ENCODE data around the gene SPINK1. TPM values are rescaled to one million over a fixed set of nuclear protein-coding genes. Genes with fewer than 3 reads are reported as not detected.
"Not testable (repeated sequence)": the region's sequence is repeated elsewhere in the genome, so short reads cannot be mapped to it uniquely, and the experiment has no call there.

Gene SPINK1, protein sequence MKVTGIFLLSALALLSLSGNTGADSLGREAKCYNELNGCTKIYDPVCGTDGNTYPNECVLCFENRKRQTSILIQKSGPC
- not detected in 2 replicates for total RNA-seq (2014; rRNA removed; shearing (Covaris generic))

DNA sequence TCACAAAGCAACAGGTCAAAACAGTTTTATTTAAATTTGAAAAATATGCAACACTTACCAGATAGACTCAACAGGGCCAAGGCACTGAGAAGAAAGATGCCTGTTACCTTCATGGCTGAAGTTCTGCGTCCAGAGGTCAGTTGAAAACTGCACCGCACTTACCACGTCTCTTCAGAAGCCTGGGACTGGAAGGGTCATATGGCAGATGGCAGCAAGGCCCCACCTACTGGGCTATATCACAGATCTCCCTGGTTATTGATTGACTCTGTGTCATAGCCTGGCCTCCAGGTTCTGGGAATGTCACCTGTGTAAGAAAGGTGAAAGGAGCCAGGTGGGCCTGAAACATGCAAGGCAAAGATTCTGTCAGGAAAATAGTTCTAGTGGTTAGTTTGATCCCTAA lies at the start of gene SPINK1:
Gene SPINK1, minus strand, starts transcription at position 207 of the 400 bp plus-strand sequence. Its CDS starts 94 bp downstream, at position 113.
- no peak for DNase-seq (ENCODE audit: low spot score)

DNA sequence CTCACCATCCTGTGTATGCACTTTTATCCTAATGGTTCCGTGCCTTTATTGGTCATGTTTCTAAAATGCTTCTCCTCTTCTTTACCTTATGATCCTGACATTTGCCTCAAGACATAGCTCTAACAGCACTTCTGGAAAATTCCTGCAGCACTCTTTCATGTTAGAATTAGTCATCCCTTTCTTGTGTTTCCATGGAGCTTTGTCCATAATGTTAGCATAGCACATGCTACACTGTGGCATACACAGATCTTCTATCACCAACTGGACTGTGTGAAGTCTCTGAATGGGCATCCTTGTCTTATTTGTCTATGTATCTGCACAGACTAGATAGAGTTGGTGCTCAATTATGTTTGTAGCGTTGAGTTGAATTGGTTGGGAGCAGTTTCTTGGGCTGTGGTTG lies 49.0 kb upstream of the SPINK1 start:
- no peak for DNase-seq (ENCODE audit: low spot score)

DNA sequence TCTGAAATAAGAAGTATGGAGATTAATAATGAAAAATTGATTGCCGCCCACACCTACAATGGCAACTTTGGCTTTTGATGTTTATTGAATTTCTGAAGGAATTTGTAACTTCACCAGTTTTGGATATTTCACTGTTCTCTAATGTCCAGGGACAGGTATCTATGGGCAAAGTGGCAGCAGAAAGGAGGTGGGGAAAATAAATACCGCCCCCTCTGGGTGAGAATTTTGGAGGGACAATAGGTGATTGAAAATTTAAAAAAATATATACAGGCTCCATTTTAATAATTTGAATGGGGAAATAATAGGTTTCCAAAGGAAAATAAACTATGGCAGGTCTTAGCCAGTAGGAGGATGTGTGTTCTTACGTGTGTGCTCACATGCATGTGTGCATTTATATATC lies 48.3 kb upstream of the SPINK1 start:
- no peak for DNase-seq (ENCODE audit: low spot score)

DNA sequence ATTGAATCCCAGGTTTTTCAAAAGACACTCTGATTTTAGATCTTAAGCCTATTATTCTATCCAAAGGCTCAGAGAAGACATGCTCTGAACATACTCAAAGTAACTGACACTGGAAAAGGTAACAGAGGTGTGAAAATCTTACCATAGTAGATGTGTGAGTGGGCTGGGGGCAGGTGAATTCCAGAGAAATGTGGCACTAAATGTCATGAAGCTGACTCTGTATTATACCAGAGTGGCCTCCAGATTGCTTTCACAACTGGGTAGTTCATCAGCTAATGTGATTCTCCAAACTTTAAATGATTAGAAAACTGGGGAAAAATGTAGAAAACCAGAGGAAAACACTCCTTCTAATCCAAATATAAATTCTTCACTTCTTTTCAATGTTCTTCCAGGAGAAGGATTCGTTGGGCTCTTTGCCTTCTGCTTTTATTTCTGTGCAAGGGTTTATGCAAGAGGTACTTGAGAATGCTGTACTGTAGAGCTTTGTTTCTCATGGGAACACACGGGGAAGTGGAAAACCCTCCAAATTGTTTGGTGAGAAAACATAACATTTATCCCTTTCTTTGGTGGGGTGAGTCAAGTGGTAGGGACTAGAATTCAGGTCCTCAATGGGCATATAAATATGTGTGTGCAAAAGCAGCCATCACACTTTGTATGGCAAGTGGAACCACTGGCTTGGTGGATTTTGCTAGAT lies 46.7 kb upstream of the SPINK1 start, which contains the start of gene SCGB3A2:
Gene SCGB3A2, plus strand, starts transcription at position 646 of the 694 bp plus-strand sequence. CDS start 93 bp downstream, outside the sequence.
- DNase-seq (ENCODE audit: low spot score), result no peak

DNA sequence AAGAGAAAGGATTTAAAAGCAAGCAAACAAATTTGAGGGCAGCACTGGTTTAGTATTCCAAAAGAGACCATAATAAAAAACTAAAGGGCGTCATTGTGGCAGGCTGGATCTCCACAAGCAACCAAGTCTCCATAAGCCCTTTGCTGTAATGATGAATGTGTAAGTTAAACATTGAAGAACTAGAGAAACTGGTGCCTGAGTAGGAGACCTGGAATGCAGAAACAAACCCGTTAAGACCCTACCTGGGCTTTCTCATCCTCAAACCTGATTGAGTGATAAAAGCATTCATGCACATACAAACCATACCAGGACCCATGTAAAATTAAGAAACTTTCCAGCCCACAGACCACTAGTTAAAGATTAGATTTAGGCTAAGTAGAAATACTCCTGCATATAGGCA lies 45.2 kb upstream of the SPINK1 start:
- DNase-seq (ENCODE audit: low spot score), result no peak

DNA sequence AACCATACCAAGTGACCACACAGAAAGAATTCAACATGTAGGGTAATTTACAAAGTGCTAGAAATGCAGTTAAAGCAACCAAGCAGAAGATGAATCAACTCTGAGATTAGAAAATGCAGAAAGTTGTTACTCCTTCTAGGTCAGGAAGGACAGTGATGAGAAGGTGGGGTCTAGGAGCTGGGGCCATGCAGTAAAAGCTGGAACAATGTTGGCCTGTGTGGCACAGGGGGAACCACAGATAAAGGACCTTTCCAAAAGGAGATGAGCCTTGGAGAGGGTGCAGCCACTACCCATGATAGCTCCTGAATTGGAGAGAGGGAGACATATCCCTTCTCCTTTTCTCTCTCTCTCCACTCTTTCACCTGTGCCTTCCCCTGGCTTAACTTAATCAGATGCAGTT lies 44.7 kb upstream of the SPINK1 start:
- DNase-seq (ENCODE audit: low spot score), result no peak

DNA sequence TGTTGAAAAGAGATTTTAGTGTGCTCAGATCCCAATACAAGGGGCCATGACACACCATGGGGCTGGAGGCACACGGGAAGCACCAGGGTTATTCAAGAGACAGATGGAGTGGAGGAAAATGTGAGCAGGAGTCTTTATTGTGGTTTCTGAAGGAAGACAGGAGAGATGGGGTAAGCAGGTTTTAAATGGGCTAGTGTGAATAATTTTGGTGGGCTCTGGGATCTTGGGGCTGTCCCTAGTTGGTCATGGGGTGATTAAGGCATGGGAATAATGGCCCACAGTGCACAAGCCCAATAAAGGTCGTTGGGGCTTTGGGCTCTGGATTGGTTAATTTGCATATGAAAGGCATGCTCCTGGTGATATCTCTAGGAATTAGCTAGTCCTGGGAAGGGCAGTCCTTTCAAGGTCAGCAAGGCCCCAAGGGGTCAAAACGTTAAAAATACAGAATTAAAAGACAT lies 43.5 kb upstream of the SPINK1 start:
- DNase-seq (ENCODE audit: low spot score), result no peak

DNA sequence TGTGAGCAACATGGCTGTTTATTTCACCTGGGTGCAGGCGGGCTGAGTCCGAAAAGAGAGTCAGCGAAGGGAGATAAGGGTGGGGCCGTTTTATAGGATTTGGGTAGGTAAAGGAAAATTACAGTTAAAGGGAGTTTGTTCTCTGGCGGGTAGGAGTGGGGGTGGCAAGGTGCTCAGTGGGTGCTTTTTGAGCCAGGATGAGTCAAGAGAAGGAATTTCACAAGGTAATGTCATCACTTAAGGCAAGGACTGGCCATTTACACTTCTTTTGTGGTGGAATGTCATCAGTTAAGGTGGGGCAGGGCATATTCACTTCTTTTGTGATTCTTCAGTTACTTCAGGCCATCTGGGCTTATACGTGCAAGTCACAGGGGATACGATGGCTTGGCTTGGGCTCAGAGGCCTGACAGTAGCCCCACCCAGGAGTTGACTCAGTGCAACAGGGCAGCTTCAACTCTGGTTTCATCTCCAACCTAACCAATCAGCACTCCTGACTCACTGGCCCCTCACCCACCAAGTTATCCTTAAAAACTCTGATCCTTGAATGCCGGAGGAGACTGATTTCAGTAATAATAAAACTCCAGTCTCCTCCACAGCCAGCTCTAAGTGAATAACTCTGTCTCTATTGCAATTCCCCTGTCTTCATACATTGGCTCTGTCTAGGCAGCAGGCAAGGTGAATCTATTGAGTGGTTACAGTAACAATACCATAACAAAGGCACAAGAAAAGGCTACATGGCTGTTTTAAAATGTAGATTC lies 42.8 kb upstream of the SPINK1 start:
- not testable (repeated sequence) for DNase-seq (ENCODE audit: low spot score)

DNA sequence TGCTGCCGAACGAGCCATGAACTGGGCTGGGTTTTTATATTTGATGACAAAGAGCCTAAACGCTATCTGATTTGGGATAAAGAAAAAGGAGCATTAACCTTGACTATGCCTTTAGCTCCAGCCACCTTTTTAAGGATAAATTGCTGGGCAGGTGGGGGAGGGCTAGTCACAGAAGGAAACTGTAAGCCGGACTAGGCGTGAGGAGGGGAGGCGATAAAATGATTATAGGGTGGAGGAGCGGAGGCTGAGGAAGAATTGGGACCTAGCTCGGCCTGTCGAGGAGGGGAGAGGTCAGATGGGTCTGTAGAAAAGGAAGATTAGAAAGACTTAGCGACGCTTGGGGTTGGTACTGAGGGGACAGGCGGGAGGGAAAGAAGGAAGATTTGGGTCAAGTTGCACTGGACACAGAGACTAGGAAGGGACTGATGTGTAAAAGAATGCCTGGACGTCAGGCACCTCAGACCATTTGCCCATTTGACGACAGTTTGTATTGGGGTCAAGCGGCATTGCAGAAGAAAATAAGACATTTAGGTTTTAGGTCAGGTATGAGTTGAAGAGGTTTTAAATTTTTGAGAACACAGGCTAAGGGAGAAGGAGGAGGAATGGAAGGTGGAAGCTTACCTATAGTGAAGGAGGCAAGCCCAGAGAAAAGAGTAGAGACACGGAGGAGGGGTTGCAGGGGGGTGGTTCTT lies 41.4 kb upstream of the SPINK1 start:
- not testable (repeated sequence) for DNase-seq (ENCODE audit: low spot score)

DNA sequence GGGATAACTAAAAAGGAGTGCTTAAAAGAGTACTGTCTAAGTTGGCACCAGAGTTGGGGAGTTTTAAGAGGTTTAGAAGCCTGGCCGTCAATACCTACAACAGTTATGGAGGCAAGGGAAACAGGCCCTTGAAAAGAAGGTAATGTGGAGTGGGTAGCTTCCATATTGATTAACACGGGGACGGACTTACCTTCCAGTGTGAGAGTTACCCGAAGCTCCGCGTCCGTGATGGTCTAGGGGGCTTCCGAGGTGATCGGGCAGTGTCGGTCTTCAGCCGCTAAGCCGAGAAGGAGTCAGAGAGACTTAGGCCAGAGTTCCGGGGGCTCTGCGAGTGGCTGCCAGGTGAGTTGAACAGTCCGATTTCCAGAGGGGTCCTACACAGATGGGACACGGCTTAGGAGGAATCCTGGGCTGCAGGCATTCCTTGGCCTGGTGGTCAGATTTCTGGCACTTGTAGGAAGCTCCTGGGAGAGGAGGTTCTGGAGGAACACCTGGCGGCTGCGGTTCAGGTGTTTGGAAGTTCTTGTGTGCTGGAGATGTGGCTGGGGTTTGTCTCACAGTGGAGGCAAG lies 40.6 kb upstream of the SPINK1 start:
- DNase-seq (ENCODE audit: low spot score), result not testable (repeated sequence)

DNA sequence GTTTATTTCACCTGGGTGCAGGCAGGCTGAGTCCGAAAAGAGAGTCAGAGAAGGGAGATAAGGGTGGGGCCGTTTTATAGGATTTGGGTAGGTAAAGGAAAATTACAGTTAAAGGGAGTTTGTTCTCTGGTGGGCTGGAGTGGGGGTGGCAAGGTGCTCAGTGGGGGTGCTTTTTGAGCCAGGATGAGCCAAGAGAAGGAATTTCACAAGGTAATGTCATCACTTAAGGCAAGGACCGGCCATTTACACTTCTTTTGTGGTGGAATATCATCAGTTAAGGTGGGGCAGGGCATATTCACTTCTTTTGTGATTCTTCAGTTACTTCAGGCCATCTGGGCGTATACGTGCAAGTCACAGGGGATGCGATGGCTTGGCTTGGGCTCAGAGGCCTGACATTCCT lies 38.4 kb upstream of the SPINK1 start:
- not testable (repeated sequence) for DNase-seq (ENCODE audit: low spot score)

DNA sequence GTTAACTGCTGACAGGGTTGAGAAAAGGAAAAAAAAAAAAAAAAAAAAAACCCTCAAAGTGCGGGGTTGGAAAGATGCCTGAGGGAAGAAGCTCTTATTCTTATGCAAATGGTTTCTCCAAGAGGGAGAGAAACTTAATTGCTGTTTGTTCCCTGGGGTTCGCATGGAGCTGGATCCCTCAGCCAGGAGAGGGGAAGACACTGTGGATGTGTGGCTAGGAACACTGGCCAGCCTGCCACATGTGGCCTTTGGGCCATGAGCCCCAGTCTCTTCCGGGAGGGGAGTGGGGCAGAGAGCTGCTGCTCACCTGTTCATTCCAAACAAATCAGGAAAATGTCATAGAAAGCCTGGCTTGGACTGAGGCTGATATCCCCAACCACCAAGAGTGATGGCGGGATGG lies 37.6 kb upstream of the SPINK1 start:
- no peak for DNase-seq (ENCODE audit: low spot score)

DNA sequence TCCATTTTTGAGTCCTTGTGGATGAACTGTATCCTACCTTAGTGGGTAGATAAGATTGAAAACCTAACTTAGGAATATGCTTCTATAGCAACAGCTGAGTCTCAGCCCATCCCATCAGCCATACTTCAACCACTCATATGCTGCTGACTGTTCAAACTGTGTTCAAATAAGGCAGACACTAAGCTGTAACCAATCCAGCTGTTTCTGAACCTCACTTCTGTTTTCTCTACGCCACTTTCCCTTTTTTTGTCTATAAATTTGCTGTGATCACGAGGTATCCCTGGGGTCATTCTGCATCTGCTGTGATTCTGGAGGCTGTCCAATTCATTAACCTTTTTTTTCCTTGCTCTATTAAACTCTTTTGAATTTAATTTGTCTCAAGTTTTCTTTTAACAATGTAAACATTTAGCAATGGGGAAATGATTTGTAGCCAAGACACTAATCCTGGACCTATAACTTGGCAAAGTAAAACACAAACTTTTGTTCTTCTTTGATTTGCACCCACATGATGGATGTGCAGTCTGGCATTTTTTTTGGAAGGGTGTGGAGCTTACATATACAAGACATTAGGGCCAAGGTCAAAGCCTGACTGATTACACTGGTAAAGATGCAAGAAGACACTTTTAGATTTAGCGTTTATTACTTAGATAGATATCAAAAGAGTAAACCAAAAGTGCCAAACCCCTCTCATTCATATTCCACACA lies 32.1 kb upstream of the SPINK1 start:
- DNase-seq (ENCODE audit: low spot score), result no peak

DNA sequence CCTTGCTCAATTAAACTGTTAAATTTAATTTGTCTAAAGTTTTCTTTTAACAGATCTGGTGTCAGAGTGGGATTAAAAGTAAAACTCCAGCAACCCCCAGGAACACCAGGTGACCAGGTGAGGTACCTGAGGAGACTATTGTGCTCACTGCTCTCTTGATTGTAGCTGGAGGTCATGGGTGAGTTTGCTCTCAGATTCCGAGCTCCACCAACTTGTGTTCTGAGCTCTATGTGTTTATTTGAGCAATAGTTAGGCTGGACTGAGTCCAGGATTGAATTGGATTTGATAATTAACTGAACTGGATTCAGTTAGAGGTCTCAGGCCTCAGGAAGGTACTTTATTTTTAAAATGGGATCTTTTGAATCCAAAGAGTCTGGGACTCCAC lies 29.2 kb upstream of the SPINK1 start:
- DNase-seq (ENCODE audit: low spot score), result no peak

DNA sequence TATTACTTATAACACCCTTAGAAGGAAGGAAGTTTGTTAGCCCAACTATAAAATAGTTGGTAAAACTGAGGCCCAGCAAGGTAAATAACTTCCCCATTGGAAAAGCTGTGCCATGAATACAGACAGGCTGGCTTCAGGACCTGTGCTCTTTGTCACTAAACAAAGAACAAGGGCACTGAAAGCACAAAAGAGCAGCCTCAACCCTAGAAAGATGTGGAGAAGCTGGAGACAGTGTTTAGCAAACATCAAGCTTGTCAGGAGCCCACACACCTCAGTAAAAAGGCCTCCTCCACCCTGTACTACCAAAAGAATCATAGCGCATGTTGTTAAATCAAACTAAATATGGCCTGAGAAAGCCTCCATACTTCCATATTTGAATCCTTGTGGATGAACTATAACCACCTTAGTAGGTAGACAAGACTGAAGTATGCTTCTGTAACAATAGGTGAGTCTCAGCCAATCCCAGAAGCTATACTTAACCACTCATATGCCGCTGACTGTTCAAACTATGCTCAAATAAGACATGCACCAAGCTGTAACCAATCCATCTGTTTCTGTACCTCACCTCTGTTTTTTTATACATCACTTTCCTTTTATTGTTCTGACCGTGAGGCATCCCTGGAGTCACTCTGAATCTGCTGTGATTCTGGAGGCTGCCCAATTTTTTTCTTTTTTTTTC lies 28.6 kb upstream of the SPINK1 start:
- no peak for DNase-seq (ENCODE audit: low spot score)

DNA sequence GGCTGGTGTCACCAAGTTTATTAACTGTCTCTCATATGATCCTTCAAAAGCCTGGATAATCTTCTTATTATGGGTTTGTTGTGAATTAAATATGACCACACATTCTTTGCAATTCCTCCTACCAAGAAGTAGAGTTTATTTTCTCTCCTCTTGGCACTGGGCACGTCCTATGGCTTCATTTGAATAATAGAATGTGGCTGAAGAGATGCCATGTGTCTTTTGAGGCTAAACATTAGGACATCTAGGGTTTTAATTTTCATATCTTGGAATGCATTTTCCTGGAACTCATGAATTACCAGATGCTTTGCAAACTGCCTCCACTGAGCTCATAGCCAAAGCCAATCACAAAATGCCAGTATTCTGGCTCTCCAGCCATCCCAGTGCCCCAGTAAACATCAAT lies 27.1 kb upstream of the SPINK1 start:
- no peak for DNase-seq (ENCODE audit: low spot score)

DNA sequence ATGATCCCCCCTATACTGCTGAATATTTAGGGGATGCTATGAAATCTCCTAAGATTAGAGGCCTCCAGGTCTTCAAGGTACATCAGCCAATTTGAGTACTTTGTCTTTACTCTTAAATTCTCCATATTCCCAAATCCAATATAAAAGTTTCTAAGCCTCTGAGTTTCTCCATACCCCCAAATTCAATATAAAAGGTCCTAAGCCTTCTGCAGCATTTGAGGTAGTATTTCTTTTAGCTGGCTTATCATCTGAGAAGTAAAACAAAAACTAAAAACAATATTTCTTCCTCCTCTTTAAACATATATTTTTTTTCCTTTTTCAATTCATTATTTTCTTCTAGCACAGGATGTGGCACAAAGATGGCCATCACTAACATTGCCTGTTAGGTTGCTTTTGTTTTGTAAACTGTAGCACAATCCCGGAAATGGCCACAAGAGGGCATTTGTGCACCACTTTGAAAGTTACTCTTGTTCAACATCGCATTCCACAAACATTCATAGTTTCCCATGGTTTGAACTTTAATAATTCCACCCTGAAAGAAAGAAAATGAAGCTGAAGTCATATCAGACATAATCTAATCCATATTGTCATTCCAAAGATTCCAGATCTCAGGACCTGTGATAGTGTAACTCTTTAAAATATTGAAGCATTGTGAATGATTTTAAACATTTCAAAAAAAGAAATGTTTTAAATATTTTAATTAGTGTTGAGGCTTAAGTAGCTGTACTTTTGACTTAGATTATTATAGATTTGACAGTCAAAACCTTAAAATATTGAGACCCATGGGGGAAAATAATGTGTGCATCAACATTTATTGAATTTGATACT lies 26.0 kb upstream of the SPINK1 start:
- DNase-seq (ENCODE audit: low spot score), result peak; percentile 40

DNA sequence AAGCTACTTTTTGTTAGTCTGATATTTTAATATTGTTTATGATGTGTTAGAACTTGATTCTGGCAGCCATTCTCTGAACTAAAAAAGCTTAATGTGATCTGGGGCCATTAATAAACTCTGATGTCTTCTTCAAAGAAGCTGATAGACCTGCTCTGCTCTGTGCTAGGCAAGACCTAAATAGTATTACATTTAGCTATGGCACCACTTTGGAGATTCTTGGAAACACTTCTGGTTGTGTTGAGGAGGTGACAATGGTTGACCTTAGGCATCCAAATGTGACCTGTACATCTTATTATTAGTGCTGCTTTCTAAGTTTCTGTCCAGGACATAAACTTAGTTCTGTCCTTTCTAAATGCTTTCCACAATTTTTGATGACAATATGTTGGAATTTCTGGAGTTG lies 25.3 kb upstream of the SPINK1 start:
- DNase-seq (ENCODE audit: low spot score), result no peak

DNA sequence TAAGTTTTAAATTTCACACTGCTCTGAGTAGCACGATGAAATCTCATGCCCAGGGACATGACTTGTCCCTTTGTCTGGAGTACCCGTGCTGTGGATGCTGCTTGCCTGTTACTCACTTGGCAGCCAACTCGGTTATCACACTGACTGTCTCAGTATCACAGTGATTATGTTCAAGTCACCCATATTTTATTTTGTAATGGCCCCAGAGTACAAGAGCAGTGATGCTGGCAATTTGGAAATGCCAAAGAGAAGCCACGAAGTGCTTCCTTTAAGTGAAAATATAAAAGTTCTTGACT lies 24.3 kb upstream of the SPINK1 start:
- DNase-seq (ENCODE audit: low spot score), result no peak
